Esophagus muscularis mucosa (tissue), 4 donors: ENCODE measurements around the gene VSIG2. TPM values are rescaled to one million over a fixed set of nuclear protein-coding genes. Genes with fewer than 3 reads are reported as not detected.
A peak's percentile ranks its signal among the peaks of the same experiment; 100 is the strongest.

Experiments used
- DNase-seq: peaks from one replicate; pipeline ENCODE4 v3.0.0-alpha.2; 2017; ENCODE audit errors: extremely low spot score
- H3K27ac ChIP-seq, 4 donors: fragments of 200-600 bp; sonication (generic); replicated peaks in 1 of 4; 1 replicate in 3 of 4; 2 replicates in 1 of 4; pipeline ENCODE4 v1.5.1; 2016 to 2019; ENCODE audit warnings: mild to moderate bottlenecking in 1 of 4
- H3K27me3 ChIP-seq, 4 donors: fragments of 200-600 bp; sonication (generic); one replicate each; pipeline versions ENCODE4 v1.5.1 to v1.6.0; 2016 to 2019
- H3K36me3 ChIP-seq, 4 donors: fragments of 200-600 bp; sonication (generic); one replicate each; pipeline ENCODE4 v1.5.1; 2016 to 2019
- H3K4me1 ChIP-seq, 4 donors: fragments of 200-600 bp; sonication (generic); one replicate each; pipeline ENCODE4 v1.5.1; 2016 to 2019
- H3K4me3 ChIP-seq, 4 donors: fragments of 200-600 bp; sonication (generic); 1 replicate in 2 of 4; 2 replicates in 2 of 4; pipeline ENCODE4 v1.5.1; 2016 to 2019; ENCODE audit warnings: mild to moderate bottlenecking in 4 of 4, moderate library complexity in 1 of 4
- H3K9me3 ChIP-seq, 4 donors: fragments of 200-600 bp; sonication (generic); 1 replicate in 3 of 4; 2 replicates in 1 of 4; pipeline ENCODE4 v1.5.1; 2016 to 2019
- EP300 ChIP-seq: sonication (generic); formaldehyde crosslinking; IDR thresholded peaks from one replicate; pipeline ENCODE4 v1.6.1; 2017; ENCODE audit warnings: antibody characterized with exemption
- POLR2A ChIP-seq: fragments of 450-650 bp; IDR thresholded peaks from one replicate; pipeline ENCODE4 v1.6.1; 2017; ENCODE audit warnings: antibody characterized with exemption, moderate library complexity, mild to moderate bottlenecking, low read depth
- POLR2AphosphoS5 ChIP-seq, 2 donors: sonication (generic); formaldehyde crosslinking; IDR thresholded peaks; one replicate each; pipeline ENCODE4 v1.6.1; 2017; ENCODE audit warnings: antibody characterized with exemption in 2 of 2
- WGBS: methylation state at CpG from one replicate; pipeline ENCODE4 v1.1.5; 2018; 5-methylcytosine and 5-hydroxymethylcytosine counted together
- intact Hi-C: fragments of 100-400 bp; cut with DNase I; formaldehyde crosslinking; loops from one replicate; pipeline ENCODE4 v1.15.1; 2023
- total RNA-seq, 4 donors: library from RNA; depleted of rRNA; stranded (reverse); fragments of >200 nt; gene quantifications; one replicate each; pipeline versions ENCODE4 v1.1.0 to v1.2.1, GENCODE V29; 2016
- TF ChIP-seq, protein P1 (sequence below), 3 experiments: fragments of 200-600 bp in 2 of 3; fragments of 450-650 bp in 1 of 3; sonication (generic) in 2 of 3; IDR thresholded peaks; one replicate each; pipeline ENCODE4 v1.5.1; 2017 to 2019; ENCODE audit warnings: antibody characterized with exemption in 3 of 3, mild to moderate bottlenecking in 2 of 3, moderate library complexity in 1 of 3

VSIG2 gene
- total RNA-seq, 4 donors from 2014 or later, result 0.29 TPM; not detected in 3

DNA sequence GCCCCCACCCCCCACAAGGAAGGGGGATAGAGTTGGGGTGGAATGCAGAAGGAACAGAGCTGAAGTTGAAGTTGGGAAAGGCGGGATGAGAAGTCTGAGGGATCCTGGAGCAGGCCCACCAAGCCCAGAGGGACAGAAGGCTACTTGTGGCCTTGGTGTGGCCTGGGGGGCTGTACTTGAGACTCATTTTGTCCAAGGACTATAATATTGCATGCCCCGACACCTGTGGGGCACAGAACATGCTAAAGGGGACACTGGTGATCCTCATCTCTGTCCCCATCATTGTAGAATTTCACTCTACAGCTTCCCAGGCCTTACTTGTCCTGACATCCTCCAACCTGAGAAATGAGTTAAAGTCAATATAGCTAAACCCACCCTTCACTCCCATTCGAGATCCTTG, 8.8 kb upstream of the VSIG2 start:
- Histone ChIP-seq H3K27me3 (peaks cover 5 to 73% (median 54%) of the 10 kb centered on the region in 4 donors), H3K4me1 (peaks cover 43 to 60% (median 52%) of the 10 kb centered on the region in 4 donors), H3K27ac (peak overlapping the region; percentile 69 to 82 (median 82)), H3K36me3 (peaks cover 0 to 35% (median 4%) of the 10 kb centered on the region in 4 donors), H3K9me3 (no peaks in the 10 kb centered on the region), H3K4me3 (peak overlapping the region; percentile 52 to 65 (median 54))
- no peak for TF ChIP-seq POLR2A
- no peak for TF ChIP-seq POLR2AphosphoS5 (IDR thresholded peaks at IDR 0.05)
- no peak for TF ChIP-seq EP300
- TF ChIP-seq, protein P1, sequence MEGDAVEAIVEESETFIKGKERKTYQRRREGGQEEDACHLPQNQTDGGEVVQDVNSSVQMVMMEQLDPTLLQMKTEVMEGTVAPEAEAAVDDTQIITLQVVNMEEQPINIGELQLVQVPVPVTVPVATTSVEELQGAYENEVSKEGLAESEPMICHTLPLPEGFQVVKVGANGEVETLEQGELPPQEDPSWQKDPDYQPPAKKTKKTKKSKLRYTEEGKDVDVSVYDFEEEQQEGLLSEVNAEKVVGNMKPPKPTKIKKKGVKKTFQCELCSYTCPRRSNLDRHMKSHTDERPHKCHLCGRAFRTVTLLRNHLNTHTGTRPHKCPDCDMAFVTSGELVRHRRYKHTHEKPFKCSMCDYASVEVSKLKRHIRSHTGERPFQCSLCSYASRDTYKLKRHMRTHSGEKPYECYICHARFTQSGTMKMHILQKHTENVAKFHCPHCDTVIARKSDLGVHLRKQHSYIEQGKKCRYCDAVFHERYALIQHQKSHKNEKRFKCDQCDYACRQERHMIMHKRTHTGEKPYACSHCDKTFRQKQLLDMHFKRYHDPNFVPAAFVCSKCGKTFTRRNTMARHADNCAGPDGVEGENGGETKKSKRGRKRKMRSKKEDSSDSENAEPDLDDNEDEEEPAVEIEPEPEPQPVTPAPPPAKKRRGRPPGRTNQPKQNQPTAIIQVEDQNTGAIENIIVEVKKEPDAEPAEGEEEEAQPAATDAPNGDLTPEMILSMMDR (IDR thresholded peaks at IDR 0.05), result no peak
- intact Hi-C loops, result loop anchor here (5.0 kb wide), 2 partner anchors 36 to 76 kb away; no protein-coding TSS in a partner anchor
- DNase-seq, result peak; percentile 84
- 75% methylated on average over 3 of the region's 3 CpGs for WGBS

DNA sequence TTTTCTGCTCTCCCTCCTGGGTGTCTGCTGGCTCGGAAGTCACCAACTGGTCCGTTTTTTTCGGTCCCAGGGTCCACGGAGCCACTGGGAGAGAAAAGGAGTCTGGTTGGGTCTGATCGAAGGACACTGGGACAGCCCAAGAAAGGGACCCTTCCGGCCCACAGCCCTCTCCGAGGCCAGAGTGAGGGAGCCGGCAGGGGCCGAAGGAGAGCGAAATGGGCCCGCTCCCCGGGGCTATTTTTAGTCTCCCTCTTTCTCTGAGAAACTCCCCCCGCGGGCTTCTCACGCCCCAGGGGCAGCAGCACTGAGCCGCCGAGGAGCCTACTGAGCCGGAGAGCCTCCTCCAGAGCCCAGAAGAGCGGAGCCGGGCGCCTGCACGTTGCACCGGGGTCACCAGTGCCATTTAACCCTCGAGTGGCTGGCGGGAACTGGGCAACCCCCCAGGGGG, 8.2 kb upstream of the VSIG2 start:
- WGBS, result 31% methylated on average over 15 of the region's 25 CpGs
- peaks cover 5 to 77% (median 54%) of the 10 kb centered on the region in 4 donors for H3K27me3 ChIP-seq
- no peaks in the 10 kb centered on the region for H3K9me3 ChIP-seq
- DNase-seq, result peak; percentile 70
- peak overlapping the region; percentile 69 to 82 (median 82) for H3K27ac ChIP-seq
- H3K4me3 ChIP-seq, result peak overlapping the region; percentile 52 to 65 (median 54)
- peaks cover 43 to 60% (median 52%) of the 10 kb centered on the region in 4 donors for H3K4me1 ChIP-seq
- TF ChIP-seq, protein P1 (IDR thresholded peaks at IDR 0.05), result no peak
- no peak for TF ChIP-seq POLR2A
- TF ChIP-seq POLR2AphosphoS5 (IDR thresholded peaks at IDR 0.05), result no peak
- no peak for TF ChIP-seq EP300
- intact Hi-C loops, result loop anchor here (5.0 kb wide), 2 partner anchors 37 to 77 kb away; no protein-coding TSS in a partner anchor
- H3K36me3 ChIP-seq, result peaks cover 0 to 33% (median under 1%) of the 10 kb centered on the region in 4 donors

DNA sequence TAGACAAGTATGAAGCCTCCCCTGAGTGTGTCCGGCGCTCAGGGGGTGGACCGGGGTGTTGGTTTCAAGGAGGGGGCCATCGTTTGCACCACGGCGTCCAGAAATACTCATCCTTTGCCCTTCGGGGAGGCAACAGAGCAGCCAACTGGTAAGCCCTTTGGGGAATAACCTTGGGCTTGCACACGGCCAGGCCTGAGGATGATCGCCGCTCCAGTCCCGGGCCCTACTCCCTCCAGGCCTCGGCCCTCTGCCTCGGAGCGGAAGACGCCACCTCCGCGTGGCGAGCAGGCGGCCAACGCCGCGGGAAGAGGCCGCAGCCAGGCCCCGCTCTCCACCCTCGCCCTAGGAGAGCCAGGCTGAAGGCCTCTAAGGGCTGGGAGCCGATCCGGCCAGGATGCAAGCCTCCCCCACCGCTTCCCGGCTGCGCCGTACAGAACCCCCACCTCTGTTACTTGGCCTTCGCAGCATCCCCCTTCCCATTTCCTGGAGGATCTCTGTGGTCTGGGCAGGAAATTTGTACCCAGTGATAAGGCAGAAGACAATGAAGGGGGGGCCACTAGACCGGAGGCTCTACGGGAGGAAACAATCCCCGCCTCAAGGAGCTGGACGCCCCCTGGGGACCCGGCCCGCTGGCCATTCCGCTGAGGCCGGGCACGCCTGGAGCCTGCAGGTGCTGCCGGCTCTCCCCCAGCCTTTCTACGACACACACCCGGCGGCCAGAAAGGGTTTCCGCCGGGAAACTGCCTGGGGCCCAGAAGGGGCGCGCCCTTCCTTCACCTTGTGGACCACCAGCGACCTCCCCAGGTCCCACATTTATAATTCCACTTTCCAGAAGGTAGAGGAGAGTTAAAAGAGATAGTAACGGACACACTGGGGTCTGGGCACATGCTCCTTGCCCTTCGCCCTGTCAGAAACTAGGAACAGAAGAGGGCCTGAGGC, 7.5 kb upstream of the VSIG2 start:
- Histone ChIP-seq H3K4me1 (peaks cover 49 to 60% (median 54%) of the 10 kb centered on the region in 4 donors), H3K36me3 (peaks cover 0 to 26% (median 0%) of the 10 kb centered on the region in 4 donors), H3K27ac (peak overlapping the region; percentile 69 to 82 (median 82)), H3K27me3 (peaks cover 5 to 82% (median 54%) of the 10 kb centered on the region in 4 donors), H3K4me3 (peak overlapping the region; percentile 52 to 65 (median 54)), H3K9me3 (no peaks in the 10 kb centered on the region)
- WGBS, result 45% methylated on average over 41 of the region's 52 CpGs
- peak; percentile 89 for DNase-seq
- intact Hi-C loops, result loop anchor here (5.0 kb wide), 2 partner anchors 38 to 78 kb away; no protein-coding TSS in a partner anchor
- no peak for TF ChIP-seq POLR2A
- peak; percentile 29 to 47 for TF ChIP-seq POLR2AphosphoS5 (IDR thresholded peaks at IDR 0.05)

DNA sequence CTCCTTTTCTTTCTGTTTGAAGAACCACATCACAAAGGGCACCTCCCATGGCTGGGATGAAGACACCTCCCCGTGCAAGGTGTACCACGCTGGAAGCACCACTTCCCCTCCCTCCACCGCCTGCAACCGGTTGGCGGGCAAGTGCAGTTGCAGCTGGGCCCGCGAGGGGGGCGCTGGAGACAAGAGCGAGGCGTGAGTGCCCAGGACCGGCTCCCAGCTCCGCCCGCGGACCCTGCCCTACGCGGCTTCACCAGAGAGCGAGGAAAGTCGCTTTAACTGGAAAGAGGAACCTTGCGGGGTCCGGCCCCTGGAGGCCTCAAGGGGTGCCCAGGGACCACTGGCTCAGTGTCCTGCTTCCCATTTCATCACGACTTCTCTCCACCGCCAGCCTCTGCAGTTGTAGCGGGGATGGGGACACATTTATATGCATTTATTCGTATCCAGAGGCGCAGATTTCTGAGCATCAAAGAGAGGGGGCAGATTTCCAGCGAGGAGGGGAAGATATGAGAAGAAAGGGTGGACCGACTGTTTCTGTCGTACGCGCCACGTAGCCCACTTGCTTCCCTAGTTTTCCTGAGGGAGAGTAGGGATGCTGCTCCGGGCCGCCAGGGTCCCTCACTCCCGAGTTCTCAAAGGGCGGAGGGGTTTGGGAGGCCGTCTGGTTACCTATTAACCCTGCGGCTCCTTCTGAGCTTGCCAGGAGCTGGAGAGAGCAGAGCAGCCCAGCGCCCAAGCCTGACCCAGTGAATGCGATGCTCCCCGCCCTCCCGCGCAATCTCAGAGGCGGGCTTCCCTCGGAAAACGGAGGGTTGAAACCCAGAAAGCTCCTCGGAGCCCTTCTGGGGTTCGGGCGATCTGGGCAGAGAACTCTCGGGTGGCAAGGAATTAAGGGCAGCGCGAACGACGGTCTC, 6.6 kb upstream of the VSIG2 start:
- H3K4me1 ChIP-seq, result peaks cover 49 to 55% (median 55%) of the 10 kb centered on the region in 4 donors

More for the DNA sequence above, 6.6 kb upstream of the VSIG2 start:
- Histone ChIP-seq H3K9me3 (no peaks in the 10 kb centered on the region), H3K27me3 (peaks cover 5 to 91% (median 54%) of the 10 kb centered on the region in 4 donors), H3K4me3 (peak overlapping the region; percentile 52 to 65 (median 54)), H3K27ac (peak overlapping the region; percentile 35 to 82 (median 62)), H3K36me3 (peaks cover 0 to 35% (median 2%) of the 10 kb centered on the region in 4 donors)
- peak; percentile 96 for DNase-seq
- no peak for TF ChIP-seq POLR2A
- TF ChIP-seq, protein P1 (IDR thresholded peaks at IDR 0.05), result peak; percentile 65 to 75 (median 67)
- no peak for TF ChIP-seq EP300
- TF ChIP-seq POLR2AphosphoS5 (IDR thresholded peaks at IDR 0.05), result peak in 1 of 2 donors; percentile 24
- WGBS, result 5% methylated on average over 31 of the region's 53 CpGs
- intact Hi-C loops, result no loop called here
